NB4 (cell line): Measurements from ENCODE around the gene LZTS3.
"Not testable (repeated sequence)": the region's sequence is repeated elsewhere in the genome, so short reads cannot be mapped to it uniquely, and the experiment has no call there.

Experiments
- DNase-seq: peaks from one replicate; pipeline ENCODE4 v3.0.0; 2010; ENCODE audit warnings: low read depth
- H3K4me3 ChIP-seq: one replicate; pipeline ENCODE4 v1.5.1; 2011; ENCODE audit warnings: mild to moderate bottlenecking, low read depth, low read length, moderate library complexity
- CTCF ChIP-seq: IDR thresholded peaks from one replicate; pipeline ENCODE4 v1.5.1; 2012; ENCODE audit warnings: low read depth, low read length
- MAX ChIP-seq: IDR thresholded peaks from 2 replicates; pipeline ENCODE4 v1.6.1; 2011; ENCODE audit warnings: low read depth, low read length
- MYC ChIP-seq: IDR thresholded peaks from 2 replicates; pipeline ENCODE4 v1.6.1; 2011; ENCODE audit warnings: low read depth, low read length
- POLR2A ChIP-seq: IDR thresholded peaks from 2 replicates; pipeline ENCODE4 v1.6.1; 2011; ENCODE audit warnings: mild to moderate bottlenecking; ENCODE audit not compliant: insufficient read length; ENCODE audit errors: extremely low read depth

Gene LZTS3

GRCh38 chr20:3172933-3173609 is at the start of gene LZTS3:
LZTS3 (minus strand) TSS chr20:3173549; CDS start chr20:3167163, 6,386 bp downstream.
- TF ChIP-seq POLR2A (peak; percentile 11), CTCF (no peak), MYC (0 out of 2 replicates have a peak, but pooled peaks have one; percentile 18), MAX (peak; percentile 34; the same call in 1 of the 2 replicates)
- peak; percentile 74 for DNase-seq

GRCh38 chr20:3221398-3222226 is 48.3 kb upstream of the LZTS3 start:
- DNase-seq, result no peak
- TF ChIP-seq MAX (no peak), CTCF (no peak), POLR2A (no peak), MYC (no peak)
- H3K4me3 ChIP-seq, result no peak overlapping the region

More at GRCh38 chr20:3172933-3173609, at the start of gene LZTS3:
- peak within 1 kb of the TSS; percentile 63 for H3K4me3 ChIP-seq

- H3K4me3 ChIP-seq, result no peak overlapping the region
- TF ChIP-seq POLR2A, result no peak
- TF ChIP-seq CTCF, result peak; percentile 72
- DNase-seq, result peak; percentile 77
These were observed 45.1 kb upstream of the LZTS3 start for GRCh38 chr20:3218307-3218988.

GRCh38 chr20:3215359-3215917 is 42.1 kb upstream of the LZTS3 start:
- DNase-seq, H3K4me3 ChIP-seq: not testable (repeated sequence)

GRCh38 chr20:3213226-3213625 is 39.9 kb upstream of the LZTS3 start:
- TF ChIP-seq CTCF (no peak), MYC (no peak), MAX (no peak), POLR2A (no peak)
- DNase-seq, result no peak
- H3K4me3 ChIP-seq, result no peak overlapping the region

- peak overlapping the region; percentile 76 for H3K4me3 ChIP-seq
- TF ChIP-seq MYC (no peak), POLR2A (no peak), CTCF (no peak), MAX (no peak)
These were observed 37.0 kb upstream of the LZTS3 start for GRCh38 chr20:3210346-3210745.

More at GRCh38 chr20:3210346-3210745, 37.0 kb upstream of the LZTS3 start:
- DNase-seq, result no peak
